Activated CD8-positive, alpha-beta memory T cell treated with anti-CD3 and anti-CD28 coated beads for 36 hours (primary cell): ENCODE data around the gene PRR7. TPM values are rescaled to one million over a fixed set of nuclear protein-coding genes. Genes with fewer than 3 reads are reported as not detected.
"Not testable (repeated sequence)": the region's sequence is repeated elsewhere in the genome, so short reads cannot be mapped to it uniquely, and the experiment has no call there.

ENCODE experiments used
- CTCF ChIA-PET: fragments of 350-600 bp; sonication (Branson Sonifier 250); formaldehyde crosslinking; loops from one replicate; lab custom pipeline; 2021; ENCODE audit warnings: antibody characterized with exemption; lab: Charles Lee
- POLR2A ChIA-PET: fragments of 350-600 bp; sonication (Branson Sonifier 250); formaldehyde crosslinking; loops from one replicate; lab custom pipeline; 2021; ENCODE audit warnings: antibody characterized with exemption; lab: Charles Lee
- total RNA-seq, 2 experiments: library from RNA; stranded (reverse); gene quantifications; one replicate each; pipeline ENCODE4 v1.2.3, GENCODE V29; 2021

The PRR7 gene
- total RNA-seq, 2 experiments from 2014 or later: 18.7 to 20.1 TPM

DNA sequence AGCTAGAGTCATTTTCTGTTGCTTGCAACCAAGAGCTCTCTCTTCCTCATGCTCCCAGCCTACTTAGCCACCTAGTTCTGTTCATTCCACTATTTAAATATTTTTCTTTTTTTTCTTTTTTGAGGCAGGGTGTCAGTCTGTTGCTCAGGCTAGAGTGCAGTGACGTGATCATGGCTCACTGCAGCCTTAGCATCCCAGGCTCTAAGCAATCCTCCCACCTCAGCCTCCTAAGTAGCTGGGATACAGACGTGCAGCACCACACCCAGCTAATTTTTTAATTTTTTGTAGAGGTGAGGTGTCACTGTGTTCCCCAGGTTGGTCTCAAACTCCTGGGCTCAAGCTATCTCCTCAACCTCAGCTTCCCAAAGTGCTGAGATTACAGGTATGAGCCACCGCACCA lies 32.1 kb upstream of the PRR7 start:
- ChIA-PET POLR2A (interaction anchor here (0.5 to 1.5 kb wide), 2 partner anchors 10 to 25 kb away, joined by 3 read pairs; no protein-coding TSS in a partner anchor), CTCF (interaction anchor here (0.7 to 7.0 kb wide), 5 partner anchors 9 to 44 kb away, joined by 3 to 54 read pairs (median 3); no protein-coding TSS in a partner anchor)

DNA sequence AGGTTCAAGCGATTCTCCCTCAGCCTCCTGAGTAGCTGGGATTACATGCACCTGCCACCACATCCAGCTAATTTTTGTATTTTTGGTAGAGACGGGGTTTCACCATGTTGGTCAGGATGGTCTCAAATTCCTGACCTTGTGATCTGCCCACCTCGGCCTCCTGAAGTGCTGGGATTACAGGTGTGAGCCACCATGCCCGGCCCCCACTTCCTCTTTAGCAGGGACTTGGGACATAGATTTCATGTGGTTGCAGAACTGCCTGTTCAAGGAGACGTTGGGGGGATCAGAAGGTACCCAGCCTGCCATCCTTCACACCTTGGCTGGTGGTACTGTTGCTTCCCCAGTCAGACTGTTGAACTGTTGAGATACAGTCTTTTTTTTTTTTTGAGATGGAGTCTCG lies 29.5 kb upstream of the PRR7 start:
- POLR2A ChIA-PET: not testable (repeated sequence)
- CTCF ChIA-PET: interaction anchor here (1.4 to 7.0 kb wide), 2 partner anchors 9 to 13 kb away, joined by 3 to 54 read pairs; no protein-coding TSS in a partner anchor

DNA sequence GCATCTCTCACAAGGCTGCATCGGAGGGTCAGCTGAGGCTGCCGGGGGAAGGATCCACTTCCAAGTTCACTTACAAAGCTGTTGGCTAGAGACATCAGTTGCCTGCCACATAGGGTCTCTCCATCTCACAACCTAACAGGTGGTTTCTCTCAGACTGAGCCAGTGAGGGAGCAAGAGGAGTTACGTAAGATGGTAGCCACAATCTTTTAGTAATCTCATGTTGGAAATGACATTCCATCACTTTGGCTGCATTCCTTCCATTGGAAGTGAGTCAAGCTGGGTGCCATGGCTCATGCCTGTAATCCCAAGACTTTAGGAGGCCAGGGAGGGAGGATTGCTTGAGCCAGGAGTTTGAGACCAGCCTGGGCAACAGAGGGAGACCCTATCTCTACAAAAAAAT lies 27.6 kb upstream of the PRR7 start:
- CTCF ChIA-PET: interaction anchor here (0.8 to 7.0 kb wide), 2 partner anchors 14 to 15 kb away, joined by 3 to 54 read pairs; no protein-coding TSS in a partner anchor
- POLR2A ChIA-PET: no interaction called here

DNA sequence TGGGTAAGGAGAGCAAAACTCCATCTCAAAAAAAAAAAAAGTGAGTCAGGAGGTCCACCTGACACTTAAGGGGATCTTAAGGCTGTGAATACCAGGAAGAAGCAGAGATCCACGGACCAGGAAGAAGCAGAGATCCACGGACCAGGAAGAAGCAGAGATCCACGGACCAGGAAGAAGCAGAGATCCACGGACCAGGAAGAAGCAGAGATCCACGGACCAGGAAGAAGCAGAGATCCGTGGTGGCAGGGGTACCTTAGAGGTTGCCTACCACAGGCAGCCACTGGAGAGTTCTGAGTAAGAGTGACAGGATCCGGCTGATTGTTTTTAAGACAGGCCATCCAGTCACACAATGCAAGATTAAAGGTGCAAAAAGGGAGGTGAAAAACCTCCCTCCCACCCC lies 26.1 kb upstream of the PRR7 start:
- CTCF ChIA-PET, POLR2A ChIA-PET: not testable (repeated sequence)

DNA sequence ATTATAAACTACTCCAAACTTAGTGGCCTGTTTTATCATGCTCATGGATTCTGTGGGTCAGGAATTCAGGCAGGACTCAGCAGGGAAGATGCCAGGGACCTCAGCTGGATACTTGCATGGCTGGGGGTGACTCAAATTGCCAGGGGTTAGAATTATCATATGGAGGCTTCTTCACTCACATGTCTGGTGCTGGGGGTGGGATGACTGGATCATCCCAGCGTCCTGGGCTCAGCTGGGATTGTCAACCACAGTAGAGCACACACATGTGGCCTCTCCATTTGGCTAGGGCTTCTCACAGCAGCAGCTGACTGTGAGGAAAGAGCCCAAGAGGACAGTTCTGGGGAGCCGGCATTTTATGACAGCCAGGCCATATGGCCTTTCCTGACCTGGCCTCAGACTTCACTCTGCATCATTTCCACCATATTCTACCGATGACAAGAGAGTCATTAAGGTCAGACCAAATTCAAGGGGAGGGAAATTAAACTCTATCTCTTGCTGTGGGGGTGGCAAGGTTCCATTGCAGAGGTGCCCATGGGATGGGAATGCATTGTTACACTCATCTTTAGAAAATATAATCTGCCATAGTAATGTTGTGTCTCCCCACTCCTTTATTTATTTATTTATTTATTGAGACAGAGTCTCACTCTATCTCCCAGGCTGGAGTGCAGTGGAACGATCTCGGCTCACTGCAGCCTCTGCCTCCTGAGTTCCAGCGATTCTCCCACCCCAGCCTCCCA lies 25.4 kb upstream of the PRR7 start:
- CTCF ChIA-PET: interaction anchor here (1.1 to 14.3 kb wide), 3 partner anchors 18 to 111 kb away, joined by 3 to 145 read pairs (median 4); partner anchors contain the start of gene PFN3
- POLR2A ChIA-PET: no interaction called here

DNA sequence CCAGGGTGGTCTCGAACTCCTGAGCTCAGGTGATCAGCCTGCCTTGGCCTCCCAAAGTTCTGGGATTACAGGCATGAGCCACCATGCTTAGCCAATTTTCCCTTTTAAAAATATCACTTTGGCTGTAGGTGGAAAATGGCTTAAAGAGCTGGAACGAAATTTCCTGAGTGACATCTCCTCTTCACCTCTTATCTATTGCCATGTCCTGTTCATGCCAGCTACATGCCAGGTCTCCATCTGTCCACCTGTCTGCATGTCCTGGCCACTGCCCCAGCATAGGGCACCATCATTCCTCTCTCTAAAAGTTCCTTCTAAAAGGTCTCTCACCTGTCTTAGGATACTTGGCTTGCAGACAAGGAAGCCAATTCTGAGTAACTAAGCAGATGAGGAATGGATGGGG lies 22.9 kb upstream of the PRR7 start:
- POLR2A ChIA-PET: no interaction called here
- CTCF ChIA-PET: interaction anchor here (1.0 to 14.3 kb wide), 4 partner anchors 9 to 34 kb away, joined by 3 to 145 read pairs (median 61); partner anchors contain the start of gene PFN3

DNA sequence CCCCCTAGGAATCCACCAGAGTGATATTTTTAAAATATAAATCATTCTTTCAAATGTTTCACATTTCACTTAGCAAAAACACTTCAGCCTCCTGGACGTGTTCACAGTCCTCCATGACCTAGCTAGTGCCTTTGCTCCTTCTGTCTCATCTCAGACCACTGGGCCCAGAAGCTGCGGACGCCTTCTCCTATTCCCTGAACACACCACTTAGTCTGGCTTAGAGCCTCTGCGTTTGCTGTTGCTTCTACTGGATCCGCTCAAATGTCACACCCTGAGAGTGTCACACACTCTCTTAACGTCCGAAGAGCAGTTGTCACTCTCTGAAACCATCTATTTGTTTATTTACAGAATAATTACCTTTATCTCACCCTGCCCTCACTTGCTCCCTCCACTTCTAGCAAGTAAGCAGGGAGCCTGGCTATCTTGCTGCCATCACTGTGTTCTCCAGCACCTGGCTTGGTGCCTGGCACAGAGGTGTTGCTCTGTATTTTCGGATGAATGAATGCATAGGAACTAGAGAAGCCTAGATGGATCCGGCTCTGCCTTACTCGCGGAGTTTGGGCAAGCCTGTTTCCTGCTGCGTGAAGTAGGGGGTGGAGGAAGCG lies 21.3 kb upstream of the PRR7 start:
- POLR2A ChIA-PET: interaction anchor here (0.6 to 10.3 kb wide), 6 partner anchors 11 to 72 kb away, joined by 3 to 226 read pairs (median 4); partner anchors contain the start of genes F12, PDLIM7 and PRR7

DNA sequence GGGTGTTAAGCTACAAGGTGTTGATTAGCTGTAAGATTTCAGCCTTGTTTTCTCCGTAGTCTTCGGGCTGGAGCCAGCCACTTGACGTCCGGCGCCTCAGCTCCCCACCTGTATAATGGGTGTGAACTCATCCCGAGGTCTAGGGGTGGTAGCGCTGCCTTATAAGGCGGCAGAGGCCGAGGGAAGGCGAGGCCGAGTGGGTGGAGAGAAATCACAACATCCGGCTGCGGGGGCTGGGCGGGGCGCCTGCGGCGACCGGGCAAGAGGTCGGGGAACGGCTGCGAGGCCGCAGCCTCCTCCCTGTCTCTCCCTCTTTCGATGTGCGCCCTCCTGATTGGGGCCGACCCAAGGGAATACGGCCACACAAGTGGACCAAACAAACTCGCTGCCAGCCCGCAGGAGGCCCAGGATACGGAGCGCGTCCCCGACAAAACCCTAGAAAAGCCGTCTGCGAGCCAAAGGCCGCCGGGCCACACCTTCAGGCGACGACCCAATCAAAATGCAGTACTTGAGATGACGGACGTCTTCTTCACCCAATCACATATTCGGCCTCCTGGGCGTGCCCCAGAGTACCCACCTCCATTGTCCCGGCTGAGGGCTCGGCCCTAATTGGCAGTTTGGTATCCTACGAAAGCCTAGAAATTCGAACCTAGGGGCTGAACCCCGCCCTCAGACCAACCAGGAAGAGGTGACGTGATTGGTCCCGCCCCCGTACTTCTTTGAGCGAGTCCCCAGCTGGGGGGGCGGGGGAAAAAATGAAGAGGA lies 20.6 kb upstream of the PRR7 start:
- CTCF ChIA-PET: interaction anchor here (0.6 to 14.3 kb wide), 8 partner anchors 10 to 313 kb away, joined by 3 to 145 read pairs (median 8); partner anchors contain the start of genes F12 and PFN3

More for the DNA sequence above, 21.3 kb upstream of the PRR7 start:
- CTCF ChIA-PET: interaction anchor here (1.2 to 14.3 kb wide), 7 partner anchors 9 to 53 kb away, joined by 3 to 145 read pairs (median 11); partner anchors contain the start of genes F12 and PFN3

DNA sequence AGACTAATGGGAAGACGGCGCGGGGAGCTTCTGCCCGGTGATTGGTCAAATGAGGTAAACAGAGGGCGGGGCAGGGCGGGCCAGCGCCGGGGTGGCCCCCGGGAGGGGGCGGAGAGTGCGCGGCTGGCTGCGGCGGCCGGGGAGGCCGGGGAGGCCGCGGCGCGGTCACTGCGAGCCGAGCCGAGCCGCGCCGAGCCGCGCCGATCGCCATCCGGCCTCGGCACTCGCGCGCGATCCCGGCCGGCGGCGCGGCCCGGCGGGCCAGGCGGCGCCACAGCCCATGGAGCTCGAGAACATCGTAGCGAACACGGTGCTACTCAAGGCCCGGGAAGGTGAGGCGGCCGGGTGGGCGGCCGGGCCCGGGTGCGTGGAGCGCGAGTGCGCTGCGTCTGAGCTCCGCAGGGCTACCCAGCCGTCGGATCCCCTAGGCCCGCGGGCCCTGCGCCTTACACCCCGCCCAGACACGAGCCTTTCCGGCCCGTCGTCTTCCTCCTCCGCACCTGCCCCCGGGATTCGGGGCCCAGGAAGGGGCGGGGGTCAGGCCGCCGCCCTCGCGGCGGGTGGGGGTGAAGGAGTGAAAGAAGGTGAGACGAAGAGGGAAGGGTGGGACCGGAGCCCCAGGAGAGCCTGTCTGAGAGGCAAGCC lies 19.9 kb upstream of the PRR7 start, which contains the start of gene GRK6:
Gene GRK6, plus strand, starts transcription at position 111 of the 645 bp plus-strand sequence. Its CDS starts 170 bp downstream, at position 281.
- CTCF ChIA-PET: interaction anchor here (0.6 to 14.3 kb wide), 8 partner anchors 10 to 313 kb away, joined by 3 to 145 read pairs (median 8); partner anchors contain the start of genes F12 and PFN3

More for the DNA sequence above, 20.6 kb upstream of the PRR7 start:
- POLR2A ChIA-PET: interaction anchor here (0.6 to 10.3 kb wide), 12 partner anchors 17 to 72 kb away, joined by 3 to 226 read pairs (median 4); partner anchors contain the start of genes F12, PDLIM7 and PRR7

DNA sequence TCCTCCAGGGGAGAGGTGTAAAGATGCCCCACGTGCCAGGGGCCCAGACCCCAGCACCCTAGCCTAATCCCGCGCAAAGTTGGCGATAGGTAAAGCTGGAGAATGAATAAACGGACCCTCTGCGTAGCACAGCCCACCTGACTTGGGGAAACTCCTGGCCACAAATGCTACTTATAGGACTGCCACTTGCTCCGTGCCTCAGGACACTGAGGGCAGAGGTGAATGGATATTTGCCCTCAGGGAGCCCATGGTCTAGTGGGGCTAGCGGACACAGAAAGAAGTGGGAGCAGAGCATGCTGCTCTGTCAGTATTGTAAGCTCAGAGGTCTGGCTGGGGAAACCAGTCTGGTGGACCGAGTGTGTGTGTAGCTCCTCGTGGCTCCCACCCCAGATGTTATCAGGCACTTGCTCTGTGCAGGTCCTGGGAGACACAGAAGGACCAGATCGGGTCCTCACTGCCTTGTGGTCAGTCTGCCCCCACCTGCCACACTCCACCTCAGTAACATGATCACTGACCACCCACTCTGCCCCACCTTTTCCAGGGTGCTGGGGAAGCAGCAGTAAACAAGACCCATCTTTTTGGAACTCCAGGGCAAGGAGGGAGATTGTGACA lies 19.3 kb upstream of the PRR7 start:
- CTCF ChIA-PET: interaction anchor here (1.0 to 14.3 kb wide), 5 partner anchors 18 to 314 kb away, joined by 4 to 145 read pairs (median 32); partner anchors contain the start of genes F12 and PFN3
- POLR2A ChIA-PET: interaction anchor here (1.0 to 10.3 kb wide), 8 partner anchors 12 to 75 kb away, joined by 3 to 226 read pairs (median 6); partner anchors contain the start of genes LMAN2, PDLIM7 and PRR7

More for the DNA sequence above, 19.9 kb upstream of the PRR7 start, which contains the start of gene GRK6:
- POLR2A ChIA-PET: interaction anchor here (0.6 to 10.3 kb wide), 11 partner anchors 11 to 71 kb away, joined by 3 to 226 read pairs (median 5); partner anchors contain the start of genes PDLIM7 and PRR7

DNA sequence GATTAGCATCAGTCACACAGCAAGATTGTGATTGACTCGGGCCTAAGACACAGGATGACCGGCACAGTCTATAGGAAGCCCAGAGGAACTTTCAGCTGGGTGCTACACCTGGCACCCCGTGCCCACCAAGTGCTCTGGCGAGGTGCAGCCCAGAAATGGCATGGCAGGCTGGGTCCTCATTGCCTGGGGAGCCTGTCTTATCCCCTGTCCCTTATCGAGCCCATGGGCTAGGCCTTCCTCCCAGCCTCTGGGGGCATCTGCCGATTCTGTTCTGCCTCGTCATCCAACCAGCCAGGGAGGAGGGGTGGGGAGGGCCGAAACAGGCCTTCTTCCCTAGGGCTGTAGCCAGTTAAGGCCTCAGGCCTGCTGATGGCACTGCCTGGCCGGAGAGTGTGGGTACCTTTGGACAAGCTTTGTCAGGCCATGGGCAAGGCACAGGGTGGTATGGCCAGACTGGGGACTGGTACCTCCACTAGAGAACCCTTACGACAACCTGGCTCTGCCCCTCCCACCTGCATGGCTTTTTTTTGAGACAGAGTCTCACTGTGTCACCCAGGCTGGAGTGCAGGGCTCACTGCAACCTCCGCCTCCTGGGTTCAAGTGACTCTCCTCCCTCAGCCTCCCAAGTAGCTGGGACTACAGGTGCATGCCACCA lies 18.6 kb upstream of the PRR7 start:
- ChIA-PET CTCF (interaction anchor here (0.8 to 14.3 kb wide), 9 partner anchors 12 to 118 kb away, joined by 3 to 145 read pairs (median 11); partner anchors contain the start of genes F12 and PFN3), POLR2A (interaction anchor here (1.0 to 10.3 kb wide), 6 partner anchors 13 to 76 kb away, joined by 3 to 226 read pairs (median 14); partner anchors contain the start of genes LMAN2 and PRR7)

DNA sequence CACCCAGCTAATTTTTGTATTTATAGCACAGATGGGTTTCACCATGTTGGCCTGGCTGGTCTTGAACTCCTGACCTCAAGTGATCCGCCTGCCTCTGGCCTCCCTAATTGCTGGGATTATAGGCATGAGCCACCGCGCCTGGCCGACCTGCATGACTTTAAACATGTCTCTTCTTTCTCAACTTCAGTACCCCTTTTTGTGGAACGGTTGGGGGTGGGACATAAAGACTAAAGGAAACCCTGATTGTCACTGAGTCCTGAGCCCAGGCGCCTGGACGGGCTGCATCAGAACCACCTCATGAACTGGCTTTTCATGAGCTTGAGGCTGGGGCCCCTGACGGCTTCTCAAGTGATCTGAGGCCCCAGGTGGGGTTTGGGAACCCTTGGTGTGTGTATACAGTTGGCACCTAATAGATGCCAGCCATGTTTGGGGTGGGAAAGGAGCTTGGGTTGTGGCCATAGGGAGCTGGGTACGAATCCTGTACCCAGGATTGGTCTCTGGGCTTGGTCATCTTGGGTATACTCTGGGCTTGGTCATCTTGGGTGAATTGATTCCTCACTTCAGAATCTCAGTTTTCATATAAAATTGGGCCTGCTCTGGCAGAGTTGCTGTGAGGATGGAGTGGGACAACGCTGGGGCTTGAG lies 17.9 kb upstream of the PRR7 start:
- ChIA-PET CTCF (interaction anchor here (0.6 to 14.3 kb wide), 10 partner anchors 11 to 119 kb away, joined by 3 to 145 read pairs (median 4); partner anchors contain the start of genes F12 and PFN3), POLR2A (interaction anchor here (0.5 to 10.3 kb wide), 6 partner anchors 15 to 57 kb away, joined by 3 to 226 read pairs (median 14); partner anchors contain the start of gene PRR7)

DNA sequence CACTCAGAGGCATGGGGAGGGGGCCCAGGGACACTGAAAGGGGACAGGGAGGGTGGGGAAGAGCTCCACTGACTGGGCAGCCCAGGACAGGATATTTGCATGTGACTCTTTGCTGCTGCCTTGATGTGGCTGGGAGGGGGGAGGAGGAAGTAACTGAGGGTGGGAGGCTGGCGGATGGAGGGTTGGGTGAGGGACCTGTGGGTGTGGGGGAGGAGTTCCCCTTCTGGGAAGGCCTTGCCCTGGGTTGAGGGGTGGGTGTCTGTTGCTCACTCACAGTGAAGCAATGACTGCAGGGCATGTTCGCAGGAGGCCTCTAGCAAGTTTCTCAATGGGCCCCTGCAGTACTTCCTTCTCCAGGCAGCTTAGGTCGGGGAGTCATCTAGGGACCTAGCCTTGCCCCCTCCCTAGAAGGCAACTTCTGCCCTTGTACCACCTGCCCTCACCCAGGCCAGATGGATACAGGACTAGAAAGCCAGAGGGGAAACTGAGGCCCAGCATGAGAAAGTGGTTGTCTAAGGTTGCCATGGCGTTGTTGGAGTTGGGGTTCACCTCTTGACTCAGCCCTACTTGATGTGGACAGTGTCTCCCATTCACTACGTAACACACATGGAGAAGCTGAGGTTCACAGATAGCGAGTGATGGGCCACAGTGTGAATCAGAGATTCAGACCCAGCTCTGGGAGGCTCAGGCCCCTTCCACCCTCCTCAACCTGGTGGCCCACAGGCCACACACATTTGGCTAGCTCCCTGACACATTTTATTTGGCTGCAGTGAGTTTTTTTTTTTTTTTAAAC lies 17.2 kb upstream of the PRR7 start:
- ChIA-PET POLR2A (interaction anchor here (0.5 to 10.3 kb wide), 8 partner anchors 14 to 80 kb away, joined by 3 to 226 read pairs (median 10); partner anchors contain the start of gene PRR7), CTCF (interaction anchor here (0.6 to 14.3 kb wide), 11 partner anchors 10 to 86 kb away, joined by 3 to 145 read pairs (median 5); partner anchors contain the start of genes F12 and PFN3)

DNA sequence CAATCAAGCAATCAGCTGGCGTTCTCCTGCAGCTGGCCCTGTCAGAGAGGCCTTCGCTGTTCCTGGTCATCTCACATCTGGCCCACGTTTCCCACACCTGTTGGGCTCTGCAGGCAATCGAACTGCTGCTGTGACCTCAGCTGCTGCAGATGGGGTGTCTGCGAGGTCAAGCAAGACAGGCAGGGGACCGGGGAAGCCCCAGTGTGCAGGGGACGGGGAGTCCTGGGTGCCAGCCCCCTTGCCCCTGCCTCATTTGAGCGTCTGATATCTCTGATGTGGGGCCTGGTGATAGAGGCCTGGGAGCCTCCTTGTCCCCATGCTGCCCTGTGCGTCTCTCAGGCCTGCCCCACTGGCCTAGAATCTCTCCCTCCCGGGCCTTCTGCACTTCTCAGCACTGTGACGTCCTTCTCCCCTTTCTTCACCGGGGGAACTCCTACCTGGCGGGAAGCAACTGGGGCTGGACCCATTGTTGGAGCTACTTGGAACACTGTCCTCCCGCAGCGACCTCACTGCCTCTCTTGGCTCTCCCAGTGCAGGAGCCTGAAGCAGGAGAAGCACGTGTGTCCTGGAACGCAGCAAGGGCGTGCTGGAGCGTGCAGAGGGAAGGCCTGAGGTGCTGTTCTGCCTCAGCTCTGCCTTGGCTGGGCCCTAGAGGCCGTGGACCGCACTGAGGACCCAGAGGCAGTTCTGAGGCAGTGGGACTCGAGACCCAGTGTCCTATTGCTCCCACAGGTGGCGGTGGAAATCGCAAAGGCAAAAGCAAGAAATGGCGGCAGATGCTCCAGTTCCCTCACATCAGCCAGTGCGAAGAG lies 16.3 kb upstream of the PRR7 start:
- CTCF ChIA-PET: interaction anchor here (0.9 to 14.3 kb wide), 9 partner anchors 10 to 127 kb away, joined by 3 to 145 read pairs (median 23); partner anchors contain the start of genes PFN3, PRELID1 and RAB24
- POLR2A ChIA-PET: interaction anchor here (0.7 to 10.3 kb wide), 8 partner anchors 13 to 81 kb away, joined by 4 to 226 read pairs (median 10); partner anchors contain the start of gene PRR7
